RWPE2 (cell line): Measurements from ENCODE around the gene KPNA4.

Experiments
- ATAC-seq: fragments of 200-7000 bp; cut with Tn5 transposase; 3 replicates; pipeline ENCODE4 v1.9.1; 2021; ENCODE audit warnings: low read depth
- DNase-seq: peaks from one replicate; pipeline ENCODE4 v3.0.0-alpha.2; 2020; ENCODE audit warnings: low spot score
- H3K27ac ChIP-seq: fragments of 450-650 bp; 2 replicates; pipeline ENCODE4 v1.5.1; 2017; ENCODE audit warnings: mild to moderate bottlenecking; ENCODE audit not compliant: poor library complexity, severe bottlenecking
- H3K27me3 ChIP-seq: fragments of 250-450 bp; sonication (Bioruptor Pico); 2 replicates; pipeline ENCODE4 v1.5.1; 2021; ENCODE audit warnings: mild to moderate bottlenecking, moderate library complexity; ENCODE audit not compliant: insufficient read depth, poor library complexity, severe bottlenecking
- H3K36me3 ChIP-seq: fragments of 250-450 bp; sonication (Bioruptor Pico); 2 replicates; pipeline ENCODE4 v1.5.1; 2020; ENCODE audit warnings: low read depth, mild to moderate bottlenecking, moderate library complexity
- H3K4me1 ChIP-seq: fragments of 250-450 bp; sonication (Bioruptor Pico); 2 replicates; pipeline ENCODE4 v1.5.1; 2021; ENCODE audit warnings: mild to moderate bottlenecking, moderate library complexity; ENCODE audit not compliant: insufficient read depth, poor library complexity, severe bottlenecking
- H3K4me3 ChIP-seq: fragments of 250-450 bp; sonication (Bioruptor Pico); 2 replicates; pipeline ENCODE4 v1.5.1; 2021; ENCODE audit warnings: mild to moderate bottlenecking, moderate library complexity; ENCODE audit not compliant: severe bottlenecking
- H3K9me3 ChIP-seq: fragments of 250-450 bp; sonication (Bioruptor Pico); 2 replicates; pipeline ENCODE4 v1.5.1; 2021; ENCODE audit warnings: mild to moderate bottlenecking, moderate library complexity; ENCODE audit not compliant: severe bottlenecking
- TF ChIP-seq, protein P1 (sequence below): fragments of 450-650 bp; IDR thresholded peaks from one replicate; pipeline ENCODE4 v1.5.1; 2017; ENCODE audit warnings: mild to moderate bottlenecking, moderate library complexity; ENCODE audit not compliant: poor library complexity, severe bottlenecking

Gene KPNA4

DNA sequence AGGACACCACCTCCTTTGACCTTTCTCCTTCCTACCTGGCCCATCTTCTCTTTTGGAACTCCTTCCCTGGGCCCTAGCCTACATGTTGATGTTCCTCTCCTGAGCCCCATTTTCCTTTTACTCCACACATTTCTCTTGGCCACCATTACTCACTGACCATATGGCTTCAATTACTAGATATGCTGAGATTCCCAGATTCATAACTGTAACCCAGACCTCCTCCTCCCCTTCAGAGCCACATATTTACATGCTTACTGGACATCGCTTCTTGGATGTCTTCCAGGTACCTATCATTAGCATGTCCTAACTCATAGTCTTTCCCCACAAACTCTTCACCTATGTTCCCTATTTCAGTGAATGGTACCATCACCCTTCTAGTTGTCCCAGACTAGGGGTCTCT, 91.4 kb downstream of the KPNA4 start:
- peak; percentile 92 for ATAC-seq
- TF ChIP-seq, protein P1, sequence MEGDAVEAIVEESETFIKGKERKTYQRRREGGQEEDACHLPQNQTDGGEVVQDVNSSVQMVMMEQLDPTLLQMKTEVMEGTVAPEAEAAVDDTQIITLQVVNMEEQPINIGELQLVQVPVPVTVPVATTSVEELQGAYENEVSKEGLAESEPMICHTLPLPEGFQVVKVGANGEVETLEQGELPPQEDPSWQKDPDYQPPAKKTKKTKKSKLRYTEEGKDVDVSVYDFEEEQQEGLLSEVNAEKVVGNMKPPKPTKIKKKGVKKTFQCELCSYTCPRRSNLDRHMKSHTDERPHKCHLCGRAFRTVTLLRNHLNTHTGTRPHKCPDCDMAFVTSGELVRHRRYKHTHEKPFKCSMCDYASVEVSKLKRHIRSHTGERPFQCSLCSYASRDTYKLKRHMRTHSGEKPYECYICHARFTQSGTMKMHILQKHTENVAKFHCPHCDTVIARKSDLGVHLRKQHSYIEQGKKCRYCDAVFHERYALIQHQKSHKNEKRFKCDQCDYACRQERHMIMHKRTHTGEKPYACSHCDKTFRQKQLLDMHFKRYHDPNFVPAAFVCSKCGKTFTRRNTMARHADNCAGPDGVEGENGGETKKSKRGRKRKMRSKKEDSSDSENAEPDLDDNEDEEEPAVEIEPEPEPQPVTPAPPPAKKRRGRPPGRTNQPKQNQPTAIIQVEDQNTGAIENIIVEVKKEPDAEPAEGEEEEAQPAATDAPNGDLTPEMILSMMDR, result no peak
- Histone ChIP-seq H3K9me3 (peaks cover 7% of the 10 kb centered on the region), H3K27me3 (no peaks in the 10 kb centered on the region), H3K4me1 (peaks cover 10% of the 10 kb centered on the region), H3K36me3 (no peaks in the 10 kb centered on the region), H3K27ac (peak overlapping the region; percentile 24), H3K4me3 (no peak overlapping the region)
- no peak for DNase-seq

DNA sequence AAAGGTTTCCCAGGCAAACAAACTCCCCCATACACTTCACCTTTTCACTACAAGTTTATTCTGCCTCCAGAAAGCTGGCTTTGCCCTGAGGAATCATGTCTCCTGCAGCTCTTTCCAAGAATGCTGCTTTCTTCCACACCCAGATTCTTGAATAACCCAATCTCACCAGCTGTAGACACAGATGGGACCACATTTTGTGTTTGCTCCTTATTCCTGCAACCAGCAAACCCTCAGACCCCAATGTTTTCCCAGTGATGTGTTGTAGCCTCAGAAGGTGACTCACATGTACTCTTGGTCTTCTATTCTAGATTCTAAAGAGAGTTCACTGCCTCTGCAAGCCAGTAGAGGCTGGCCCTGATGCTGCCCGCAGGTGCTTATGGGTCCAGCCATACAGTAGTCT, 92.2 kb downstream of the KPNA4 start:
- H3K4me3 ChIP-seq, result no peak overlapping the region
- H3K27ac ChIP-seq, result no peak overlapping the region
- H3K9me3 ChIP-seq, result peaks cover 7% of the 10 kb centered on the region
- no peaks in the 10 kb centered on the region for H3K36me3 ChIP-seq
- peaks cover 10% of the 10 kb centered on the region for H3K4me1 ChIP-seq
- DNase-seq, result no peak
- no peaks in the 10 kb centered on the region for H3K27me3 ChIP-seq
- ATAC-seq, result no peak
- TF ChIP-seq, protein P1, result no peak

DNA sequence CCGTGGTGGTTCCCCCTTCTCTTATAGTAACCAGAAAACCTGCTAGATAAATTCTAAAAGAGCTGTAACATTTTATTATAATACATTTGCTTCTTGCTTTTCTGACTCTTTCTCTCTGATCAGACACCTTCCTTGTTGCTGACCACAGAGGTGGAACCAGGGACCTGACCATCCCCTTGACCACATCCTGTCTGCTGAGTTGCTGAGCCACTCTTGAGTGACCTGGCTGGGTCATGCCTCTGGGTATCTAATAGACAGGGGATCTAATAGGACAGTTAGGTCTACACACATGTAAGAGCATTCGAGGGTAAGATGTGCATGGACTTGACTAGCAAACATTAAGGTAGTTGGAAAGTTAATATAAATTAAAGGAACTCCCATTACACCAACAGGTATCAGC, 93.0 kb downstream of the KPNA4 start:
- no peak for DNase-seq
- no peak overlapping the region for H3K4me3 ChIP-seq
- no peaks in the 10 kb centered on the region for H3K36me3 ChIP-seq
- no peak for ATAC-seq
- no peaks in the 10 kb centered on the region for H3K27me3 ChIP-seq
- peaks cover 7% of the 10 kb centered on the region for H3K9me3 ChIP-seq
- TF ChIP-seq, protein P1, result no peak
- H3K27ac ChIP-seq, result no peak overlapping the region
- peaks cover 10% of the 10 kb centered on the region for H3K4me1 ChIP-seq

DNA sequence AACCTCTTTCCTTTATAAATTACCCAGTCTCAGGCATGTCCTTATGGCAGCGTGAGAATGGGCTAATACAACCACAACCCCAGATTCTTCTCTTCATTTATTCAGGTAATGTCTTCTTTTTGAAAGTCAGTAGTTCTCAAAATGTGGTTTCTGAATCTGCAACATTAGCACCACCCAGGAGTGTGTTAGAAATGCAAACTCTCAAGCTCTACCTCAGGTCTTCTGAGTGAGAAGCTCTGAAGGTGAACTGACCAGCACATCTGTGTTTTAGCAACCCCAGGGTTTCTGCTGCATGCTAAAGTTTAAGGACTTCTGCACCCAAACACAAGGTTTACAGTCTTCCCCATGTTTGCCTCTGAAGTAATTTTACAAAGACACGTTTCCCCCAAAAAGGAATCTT, 93.5 kb downstream of the KPNA4 start:
- peaks cover 7% of the 10 kb centered on the region for H3K9me3 ChIP-seq
- H3K4me1 ChIP-seq, result peaks cover 10% of the 10 kb centered on the region
- H3K36me3 ChIP-seq, result no peaks in the 10 kb centered on the region
- no peak for DNase-seq
- ATAC-seq, result no peak
- TF ChIP-seq, protein P1, result no peak
- no peak overlapping the region for H3K4me3 ChIP-seq
- no peak overlapping the region for H3K27ac ChIP-seq
- H3K27me3 ChIP-seq, result no peaks in the 10 kb centered on the region

DNA sequence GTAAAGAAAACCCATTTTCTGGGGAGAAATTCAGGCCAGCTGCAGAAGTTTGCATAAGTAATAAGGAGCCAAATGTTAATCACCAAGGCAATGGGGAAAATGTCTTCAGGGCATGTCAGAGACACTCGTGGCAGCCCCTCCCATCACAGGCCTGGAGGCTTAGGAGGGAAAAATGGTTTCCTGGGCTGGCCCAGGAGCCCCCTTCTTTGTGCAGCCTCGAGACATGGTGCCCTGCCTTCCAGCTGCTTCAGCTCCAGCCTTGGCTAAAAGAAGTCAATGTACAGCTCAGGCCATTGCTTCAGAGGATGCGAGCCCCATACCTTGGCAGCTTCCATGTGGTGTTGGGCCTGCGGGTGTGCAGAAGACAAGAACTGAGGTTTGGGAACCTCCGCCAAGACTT, 95.2 kb downstream of the KPNA4 start:
- DNase-seq (no peak), ATAC-seq (no peak)
- Histone ChIP-seq H3K4me3 (no peak overlapping the region), H3K27me3 (no peaks in the 10 kb centered on the region), H3K4me1 (peaks cover 10% of the 10 kb centered on the region), H3K27ac (no peak overlapping the region), H3K9me3 (peaks cover 7% of the 10 kb centered on the region), H3K36me3 (no peaks in the 10 kb centered on the region)
- TF ChIP-seq, protein P1, result no peak
